Mesothelial cell of epicardium (in vitro differentiated cells): ENCODE measurements around the gene ATR. TPM values are rescaled to one million over a fixed set of nuclear protein-coding genes. Genes with fewer than 3 reads are reported as not detected.
"Not testable (repeated sequence)": the region's sequence is repeated elsewhere in the genome, so short reads cannot be mapped to it uniquely, and the experiment has no call there.

Source experiments
- DNase-seq, 2 experiments: peaks; one replicate each; pipeline ENCODE4 v3.0.0; 2021; ENCODE audit warnings: low spot score in 2 of 2; ENCODE audit not compliant: unreplicated experiment in 2 of 2
- H3K27ac Mint-ChIP-seq: 2 replicates; pipeline ENCODE4 v1.8.0; 2021; ENCODE audit warnings: mixed read lengths
- H3K27me3 Mint-ChIP-seq: 2 replicates; pipeline ENCODE4 v1.8.0; 2021; ENCODE audit warnings: low read depth, mixed read lengths
- H3K36me3 Mint-ChIP-seq: 2 replicates; pipeline ENCODE4 v1.8.0; 2021; ENCODE audit warnings: mixed read lengths
- H3K4me1 Mint-ChIP-seq: 2 replicates; pipeline ENCODE4 v1.8.0; 2021; ENCODE audit warnings: mixed read lengths
- H3K4me3 Mint-ChIP-seq: 2 replicates; pipeline ENCODE4 v1.8.0; 2021; ENCODE audit warnings: mild to moderate bottlenecking, moderate library complexity, mixed read lengths
- H3K9me3 Mint-ChIP-seq: 2 replicates; pipeline ENCODE4 v1.8.0; 2021; ENCODE audit warnings: mixed read lengths
- CTCF ChIP-seq: fragments of 200-600 bp; sonication (generic); IDR thresholded peaks from one replicate; pipeline ENCODE4 v1.5.0; 2021; ENCODE audit warnings: antibody characterized with exemption; ENCODE audit not compliant: unreplicated experiment
- total RNA-seq: library from RNA; stranded (reverse); gene quantifications from 3 replicates; pipeline ENCODE4 v1.2.1, GENCODE V29; 2021

The ATR gene
- total RNA-seq, 1 donor from 2014 or later, result 25.5 TPM

- no peak overlapping the region for H3K4me3 Mint-ChIP-seq
- H3K27me3 Mint-ChIP-seq, result no peaks in the 10 kb centered on the region
- no peak for DNase-seq
- H3K36me3 Mint-ChIP-seq, result peaks cover 3% of the 10 kb centered on the region
- no peak overlapping the region for H3K27ac Mint-ChIP-seq
- H3K4me1 Mint-ChIP-seq, result peaks cover 21% of the 10 kb centered on the region
- no peaks in the 10 kb centered on the region for H3K9me3 Mint-ChIP-seq
- no peak for TF ChIP-seq CTCF
Measured at GRCh38 chr3:142450189-142450588, 128.3 kb downstream of the ATR start.

- peaks cover 24% of the 10 kb centered on the region for H3K4me1 Mint-ChIP-seq
- peak; percentile 89 to 95 for DNase-seq
- H3K36me3 Mint-ChIP-seq, result peaks cover 11% of the 10 kb centered on the region
- H3K27me3 Mint-ChIP-seq, result no peaks in the 10 kb centered on the region
- H3K9me3 Mint-ChIP-seq, result peaks cover 6% of the 10 kb centered on the region
- TF ChIP-seq CTCF, result no peak
- H3K27ac Mint-ChIP-seq, result peak within 1 kb of the TSS; percentile 100
- H3K4me3 Mint-ChIP-seq, result peak within 1 kb of the TSS; percentile 100
Measured at GRCh38 chr3:142447852-142448823, 130.4 kb downstream of the ATR start, which contains the start of gene XRN1. Gene XRN1, minus strand, starts transcription at chr3:142448037. Its CDS starts 93 bp downstream, at chr3:142447944.

GRCh38 chr3:142447301-142447851 is 131.2 kb downstream of the ATR start:
- Mint-ChIP-seq H3K9me3 (peaks cover 6% of the 10 kb centered on the region), H3K27ac (peak overlapping the region; percentile 100), H3K36me3 (peaks cover 15% of the 10 kb centered on the region), H3K4me1 (peaks cover 24% of the 10 kb centered on the region), H3K27me3 (no peaks in the 10 kb centered on the region), H3K4me3 (peak overlapping the region; percentile 100)
- no peak for DNase-seq
- TF ChIP-seq CTCF, result no peak

GRCh38 chr3:142445816-142446254 is 132.7 kb downstream of the ATR start:
- H3K4me1 Mint-ChIP-seq, result peaks cover 24% of the 10 kb centered on the region
- DNase-seq, result no peak
- peak overlapping the region; percentile 60 for H3K27ac Mint-ChIP-seq
- H3K4me3 Mint-ChIP-seq, result peak overlapping the region; percentile 100
- TF ChIP-seq CTCF, result no peak
- H3K36me3 Mint-ChIP-seq, result peaks cover 25% of the 10 kb centered on the region
- H3K27me3 Mint-ChIP-seq, result no peaks in the 10 kb centered on the region
- peaks cover 10% of the 10 kb centered on the region for H3K9me3 Mint-ChIP-seq

DNA sequence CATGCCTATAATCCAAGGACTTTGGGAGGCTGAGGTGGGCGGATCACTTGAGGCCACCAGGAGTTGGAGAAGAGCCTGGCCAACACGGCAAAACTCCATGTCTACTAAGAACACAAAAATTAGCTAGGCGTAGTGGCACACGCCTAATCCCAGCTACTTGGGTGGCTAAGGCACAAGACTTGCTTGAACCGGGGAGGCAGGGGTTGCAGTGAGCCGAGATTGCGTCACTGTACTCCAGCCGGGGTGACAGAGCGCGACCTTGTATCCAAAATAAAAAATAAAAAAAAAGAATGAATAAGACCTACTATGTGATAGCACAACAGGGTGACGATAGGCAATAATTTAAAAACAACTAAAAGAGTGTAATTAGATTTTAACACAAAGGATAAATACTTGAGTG is 134.2 kb downstream of the ATR start:
- H3K27me3 Mint-ChIP-seq, result no peaks in the 10 kb centered on the region
- peaks cover 23% of the 10 kb centered on the region for H3K36me3 Mint-ChIP-seq

DNA sequence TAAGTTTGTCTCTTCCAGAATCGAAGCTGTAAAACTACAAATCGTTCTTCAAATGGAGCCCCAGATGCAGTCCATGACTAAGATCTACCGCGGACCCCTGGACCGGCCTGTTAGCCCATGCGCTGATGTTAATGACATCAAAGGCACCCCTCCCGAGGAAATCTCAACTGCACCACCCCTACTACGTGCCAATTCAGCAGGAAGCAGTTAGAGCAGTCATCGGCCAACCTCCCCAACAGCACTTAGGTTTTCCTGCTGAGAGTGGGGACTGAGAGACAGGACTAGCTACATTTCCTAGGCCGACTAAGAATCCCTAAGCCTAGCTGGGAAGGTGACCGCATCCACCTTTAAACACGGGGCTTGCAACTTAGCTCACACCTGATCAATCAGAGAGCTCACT is 135.5 kb downstream of the ATR start:
- peaks cover 29% of the 10 kb centered on the region for H3K4me1 Mint-ChIP-seq
- not testable (repeated sequence) for H3K27me3 Mint-ChIP-seq

More for the DNA sequence above, 134.2 kb downstream of the ATR start:
- no peak for DNase-seq
- TF ChIP-seq CTCF, result no peak
- Mint-ChIP-seq H3K4me3 (no peak overlapping the region), H3K4me1 (peaks cover 26% of the 10 kb centered on the region), H3K9me3 (peaks cover 10% of the 10 kb centered on the region), H3K27ac (no peak overlapping the region)

DNA sequence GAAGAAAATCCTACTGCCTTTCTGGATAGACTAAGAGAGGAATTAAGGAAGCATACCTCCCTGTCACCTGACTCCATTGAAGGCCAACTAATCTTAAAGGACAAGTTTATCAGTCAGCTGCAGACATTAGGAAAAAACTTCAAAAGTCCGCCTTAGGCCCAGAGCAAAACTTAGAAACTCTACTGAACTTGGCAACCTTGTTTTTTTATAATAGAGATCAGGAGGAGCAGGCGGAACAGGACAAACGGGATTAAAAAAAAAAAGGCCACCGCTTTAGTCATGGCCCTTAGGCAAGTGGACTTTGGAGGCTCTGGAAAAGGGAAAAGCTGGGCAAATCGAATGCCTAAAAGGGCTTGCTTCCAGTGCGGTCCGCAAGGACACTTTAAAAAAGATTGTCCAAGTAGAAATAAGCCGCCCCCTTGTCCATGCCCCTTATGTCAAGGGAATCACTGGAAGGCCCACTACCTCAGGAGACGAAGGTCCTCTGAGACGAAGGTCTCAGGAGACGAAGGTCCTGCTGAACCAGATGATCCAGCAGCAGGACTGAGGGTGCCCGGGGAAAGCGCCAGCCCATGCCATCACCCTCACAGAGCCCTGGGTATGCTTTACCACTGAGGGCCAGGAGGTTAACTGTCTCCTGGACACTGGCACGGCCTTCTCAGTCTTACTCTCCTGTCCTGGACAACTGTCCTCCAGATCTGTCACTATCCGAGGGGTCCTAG is 138.9 kb downstream of the ATR start:
- not testable (repeated sequence) for H3K4me3 Mint-ChIP-seq, H3K4me1 Mint-ChIP-seq, H3K27me3 Mint-ChIP-seq, DNase-seq
- H3K27ac Mint-ChIP-seq, result peak overlapping the region; percentile 70
- H3K9me3 Mint-ChIP-seq, result peaks cover 20% of the 10 kb centered on the region
- H3K36me3 Mint-ChIP-seq, result peaks cover 36% of the 10 kb centered on the region

More for the DNA sequence above, 135.5 kb downstream of the ATR start:
- not testable (repeated sequence) for H3K4me3 Mint-ChIP-seq, DNase-seq, H3K9me3 Mint-ChIP-seq, H3K27ac Mint-ChIP-seq
- peaks cover 23% of the 10 kb centered on the region for H3K36me3 Mint-ChIP-seq

DNA sequence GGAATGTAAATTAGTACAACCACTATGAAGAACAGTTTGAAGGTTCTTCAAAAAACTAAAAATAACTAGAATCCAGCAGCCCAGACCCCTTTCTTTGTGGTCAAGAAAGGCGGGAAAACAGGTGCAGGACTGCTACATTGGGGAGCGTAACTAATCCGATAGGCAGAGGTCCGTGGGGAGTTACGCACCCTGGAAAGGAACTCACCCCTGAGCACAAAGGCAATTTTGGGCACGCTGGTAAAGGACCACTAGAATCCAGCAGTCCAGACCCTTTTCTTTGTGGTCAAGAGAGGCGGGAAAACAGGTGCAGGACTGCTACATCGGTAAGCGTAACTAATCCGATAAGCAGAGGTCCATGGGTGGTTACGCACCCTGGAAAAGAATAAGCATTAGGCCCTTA is 140.4 kb downstream of the ATR start:
- not testable (repeated sequence) for H3K27me3 Mint-ChIP-seq, H3K4me3 Mint-ChIP-seq, DNase-seq, H3K4me1 Mint-ChIP-seq, H3K27ac Mint-ChIP-seq
- Mint-ChIP-seq H3K36me3 (peaks cover 30% of the 10 kb centered on the region), H3K9me3 (peaks cover 14% of the 10 kb centered on the region)
